ENCODE results near the gene NT5M.

DNA sequence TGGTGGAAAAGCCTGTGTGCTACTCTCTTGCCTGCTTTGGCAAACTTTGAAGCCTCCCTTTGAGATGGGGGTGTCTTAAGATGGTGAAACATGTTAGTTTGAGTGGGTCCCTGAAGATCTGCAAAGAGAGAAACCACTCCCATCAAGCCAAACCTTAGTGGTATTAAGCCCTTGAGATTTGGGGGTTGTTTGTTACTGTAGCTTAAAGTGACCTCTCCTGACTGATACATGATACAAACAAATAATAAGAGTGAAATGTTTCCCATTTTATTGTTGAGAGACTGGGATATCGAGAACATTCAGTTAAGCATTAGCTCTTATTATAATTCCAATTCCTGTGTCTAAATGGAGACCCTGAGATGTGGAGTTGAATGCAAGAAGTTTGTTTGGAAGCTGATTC lies 63.1 kb downstream of the NT5M start:
- TF ChIP-seq, protein P1, sequence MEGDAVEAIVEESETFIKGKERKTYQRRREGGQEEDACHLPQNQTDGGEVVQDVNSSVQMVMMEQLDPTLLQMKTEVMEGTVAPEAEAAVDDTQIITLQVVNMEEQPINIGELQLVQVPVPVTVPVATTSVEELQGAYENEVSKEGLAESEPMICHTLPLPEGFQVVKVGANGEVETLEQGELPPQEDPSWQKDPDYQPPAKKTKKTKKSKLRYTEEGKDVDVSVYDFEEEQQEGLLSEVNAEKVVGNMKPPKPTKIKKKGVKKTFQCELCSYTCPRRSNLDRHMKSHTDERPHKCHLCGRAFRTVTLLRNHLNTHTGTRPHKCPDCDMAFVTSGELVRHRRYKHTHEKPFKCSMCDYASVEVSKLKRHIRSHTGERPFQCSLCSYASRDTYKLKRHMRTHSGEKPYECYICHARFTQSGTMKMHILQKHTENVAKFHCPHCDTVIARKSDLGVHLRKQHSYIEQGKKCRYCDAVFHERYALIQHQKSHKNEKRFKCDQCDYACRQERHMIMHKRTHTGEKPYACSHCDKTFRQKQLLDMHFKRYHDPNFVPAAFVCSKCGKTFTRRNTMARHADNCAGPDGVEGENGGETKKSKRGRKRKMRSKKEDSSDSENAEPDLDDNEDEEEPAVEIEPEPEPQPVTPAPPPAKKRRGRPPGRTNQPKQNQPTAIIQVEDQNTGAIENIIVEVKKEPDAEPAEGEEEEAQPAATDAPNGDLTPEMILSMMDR (IDR thresholded peaks at IDR 0.05): no peak
- no peak for TF ChIP-seq POLR2A (IDR thresholded peaks at IDR 0.05)
